NCI-H526 treated with DMSO at 0.1 percent for 48 hours (cell line): ENCODE results near the gene PHACTR3.

Source experiments
- DNase-seq: peaks from one replicate; lab custom pipeline; 2025; lab: John Stamatoyannopoulos, UW

Gene PHACTR3

GRCh38 chr20:59647271-59647670 is 42.9 kb downstream of the PHACTR3 start:
- DNase-seq, result no peak

DNA sequence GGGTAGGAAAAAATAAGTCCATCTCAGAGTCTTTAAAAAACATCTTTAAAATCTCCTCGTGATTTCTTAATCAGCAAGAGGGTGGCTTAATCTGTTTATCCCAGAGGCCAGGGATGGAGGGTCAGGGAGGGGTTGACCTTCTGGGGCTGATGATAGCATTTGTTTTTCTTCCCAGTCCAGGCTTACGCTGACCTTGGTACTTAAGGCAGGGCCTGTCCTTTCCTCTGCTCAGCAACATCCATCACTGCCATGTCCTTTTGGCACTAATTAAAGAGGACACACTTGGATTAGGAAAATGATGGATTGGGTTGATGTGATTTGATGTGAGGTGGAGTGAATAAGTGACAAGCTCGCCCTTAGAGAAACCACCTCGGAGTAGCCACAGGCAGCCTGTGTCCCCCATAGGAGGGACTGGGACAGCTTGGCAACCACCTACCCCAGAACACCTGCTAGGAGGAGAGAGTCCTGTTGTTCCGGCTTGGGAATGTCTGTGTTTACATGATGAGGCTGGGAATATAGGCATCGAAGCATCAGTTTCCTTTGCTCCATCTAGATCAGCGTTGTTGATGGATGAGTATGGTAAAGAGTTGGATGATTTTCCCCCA is 44.2 kb downstream of the PHACTR3 start:
- no peak for DNase-seq

DNA sequence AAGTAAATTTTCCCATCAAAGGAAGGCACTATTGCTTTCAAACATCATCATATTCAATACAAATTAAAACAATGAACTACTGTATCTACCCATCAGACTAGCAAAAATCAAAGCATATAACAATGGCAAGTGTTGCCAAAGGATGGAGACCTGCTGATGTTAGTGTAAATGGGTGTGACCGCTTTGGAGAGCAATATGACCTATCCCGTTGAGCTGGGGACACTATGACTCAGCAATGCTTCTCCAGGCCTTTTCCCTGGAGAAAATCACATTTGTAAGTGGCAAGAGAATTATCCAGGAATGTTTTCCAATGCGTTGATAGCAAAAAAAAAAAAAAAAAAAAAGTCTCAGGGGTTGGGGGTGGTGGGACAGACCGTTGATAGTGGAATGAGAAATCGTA is 46.1 kb downstream of the PHACTR3 start:
- no peak for DNase-seq

DNA sequence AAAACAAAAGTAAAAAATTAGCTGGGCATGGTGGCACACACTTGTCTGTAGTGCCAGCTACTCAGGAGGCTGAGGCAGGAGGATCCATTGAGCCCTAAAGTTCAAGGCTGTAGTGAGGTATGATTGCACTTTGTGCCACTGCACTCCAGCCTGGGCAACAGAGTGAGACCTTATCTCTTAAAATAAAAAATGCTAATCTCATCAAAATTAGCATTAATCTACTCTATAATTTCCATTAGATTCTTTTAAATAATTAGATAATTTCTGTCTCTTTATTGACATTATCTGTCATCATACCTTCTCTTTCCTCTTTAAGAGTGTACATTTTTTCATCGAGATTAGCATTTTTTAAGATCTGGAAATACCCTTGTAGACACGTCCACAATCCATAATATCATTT is 48.0 kb downstream of the PHACTR3 start:
- no peak for DNase-seq

DNA sequence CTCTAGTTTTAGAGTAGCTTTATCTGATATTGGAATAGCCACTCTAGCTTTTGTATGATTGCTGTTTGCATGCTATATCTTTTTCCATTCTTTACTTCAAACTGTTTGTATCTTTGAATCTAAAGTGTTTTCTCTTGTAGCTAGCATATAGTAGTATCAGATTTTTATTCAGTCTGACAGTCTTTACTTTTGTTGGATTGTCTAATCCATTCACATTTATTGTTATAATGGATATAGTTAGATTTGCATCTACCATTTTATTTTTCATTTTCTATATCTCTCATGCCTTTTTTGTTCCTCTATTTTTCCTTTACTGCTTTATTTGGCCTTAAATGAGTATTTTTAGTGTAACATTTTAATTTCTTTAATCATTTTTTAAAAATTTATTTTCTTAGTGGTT is 52.1 kb downstream of the PHACTR3 start:
- DNase-seq, result no peak

DNA sequence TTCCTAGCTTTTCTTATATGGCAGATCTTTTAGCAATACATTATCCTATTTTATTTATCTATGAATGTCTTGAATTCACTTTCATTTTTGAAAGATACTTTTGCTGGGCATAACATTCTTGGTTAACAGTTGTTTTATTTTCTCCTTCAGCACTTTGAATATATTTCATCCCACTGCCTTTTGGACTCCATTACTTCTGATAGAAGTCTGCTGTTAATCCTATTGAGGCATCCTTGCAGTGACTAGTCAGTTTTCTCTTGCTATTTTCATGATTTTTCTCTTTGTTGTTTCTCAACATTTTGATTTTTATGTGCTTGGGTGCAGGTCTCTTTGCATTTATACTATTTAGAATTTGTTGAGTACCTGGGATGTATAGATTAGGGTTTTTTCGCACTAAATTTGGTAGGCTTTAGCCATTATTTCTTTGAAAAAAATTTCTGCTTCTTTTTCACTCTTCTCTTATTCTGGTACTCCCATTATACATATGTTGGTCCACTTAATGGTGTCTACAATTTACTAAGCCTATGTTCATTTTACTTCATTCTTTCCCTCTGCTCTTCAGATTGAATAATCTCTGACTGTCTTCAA is 53.2 kb downstream of the PHACTR3 start:
- no peak for DNase-seq

DNA sequence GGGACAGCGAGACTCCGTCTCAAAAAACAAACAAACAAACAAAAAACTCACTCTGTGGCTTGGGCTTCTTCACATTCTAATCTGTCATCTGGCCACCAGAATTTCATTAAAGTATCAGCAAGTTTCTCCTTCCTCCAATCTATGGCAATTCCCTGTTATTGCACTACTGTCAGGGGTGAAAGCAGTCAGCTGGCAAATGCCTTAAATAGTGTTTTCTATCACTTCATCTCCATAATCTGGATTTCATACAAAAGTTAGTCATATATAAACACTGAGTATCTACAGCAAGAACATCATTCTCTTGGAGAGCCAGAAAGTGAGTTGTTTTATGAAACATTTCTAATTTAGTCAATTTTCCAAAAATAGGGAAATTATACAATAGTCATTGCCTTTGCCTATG is 56.1 kb downstream of the PHACTR3 start:
- no peak for DNase-seq

DNA sequence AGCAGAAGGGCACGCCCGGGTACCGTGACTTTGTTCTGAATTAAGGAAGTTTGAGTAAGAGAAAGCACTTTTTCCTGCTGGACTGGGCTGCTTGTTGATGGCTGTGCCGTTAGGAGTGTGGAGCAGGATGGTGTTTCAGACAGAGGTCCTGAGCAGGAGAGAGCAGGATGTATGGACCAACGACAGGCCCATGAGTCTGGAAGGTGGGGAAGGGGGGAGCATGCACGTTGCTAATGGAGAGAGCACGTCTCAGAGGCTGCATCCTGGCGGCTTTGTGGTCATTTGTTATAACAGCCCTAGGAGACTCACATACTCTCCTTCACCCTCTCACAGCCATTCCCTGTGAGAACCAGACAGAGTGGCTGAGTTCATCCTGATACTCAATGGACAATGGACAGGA is 56.8 kb downstream of the PHACTR3 start:
- DNase-seq, result no peak

DNA sequence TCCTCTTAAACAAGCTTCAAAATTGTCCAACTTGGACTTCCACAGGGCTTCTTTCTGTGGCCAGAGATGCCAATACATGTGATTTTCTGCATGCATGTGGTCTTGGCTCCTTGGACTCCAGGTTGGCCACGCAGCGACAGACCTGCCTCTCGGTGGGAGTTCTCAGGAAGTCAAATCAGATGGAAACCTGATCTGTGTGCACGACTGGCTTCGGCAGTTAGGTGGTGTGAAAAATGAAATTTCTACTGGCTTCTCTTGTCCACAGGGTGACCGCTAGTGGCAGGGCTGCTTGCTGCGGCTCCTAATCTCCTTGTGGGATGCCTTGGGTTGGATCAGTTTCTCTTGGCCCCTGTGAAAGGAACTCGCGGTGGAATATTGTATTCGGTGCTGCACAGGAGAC is 57.3 kb downstream of the PHACTR3 start:
- DNase-seq, result no peak

- DNase-seq, result no peak
Measured at GRCh38 chr20:59662161-59662560, 57.8 kb downstream of the PHACTR3 start.

DNA sequence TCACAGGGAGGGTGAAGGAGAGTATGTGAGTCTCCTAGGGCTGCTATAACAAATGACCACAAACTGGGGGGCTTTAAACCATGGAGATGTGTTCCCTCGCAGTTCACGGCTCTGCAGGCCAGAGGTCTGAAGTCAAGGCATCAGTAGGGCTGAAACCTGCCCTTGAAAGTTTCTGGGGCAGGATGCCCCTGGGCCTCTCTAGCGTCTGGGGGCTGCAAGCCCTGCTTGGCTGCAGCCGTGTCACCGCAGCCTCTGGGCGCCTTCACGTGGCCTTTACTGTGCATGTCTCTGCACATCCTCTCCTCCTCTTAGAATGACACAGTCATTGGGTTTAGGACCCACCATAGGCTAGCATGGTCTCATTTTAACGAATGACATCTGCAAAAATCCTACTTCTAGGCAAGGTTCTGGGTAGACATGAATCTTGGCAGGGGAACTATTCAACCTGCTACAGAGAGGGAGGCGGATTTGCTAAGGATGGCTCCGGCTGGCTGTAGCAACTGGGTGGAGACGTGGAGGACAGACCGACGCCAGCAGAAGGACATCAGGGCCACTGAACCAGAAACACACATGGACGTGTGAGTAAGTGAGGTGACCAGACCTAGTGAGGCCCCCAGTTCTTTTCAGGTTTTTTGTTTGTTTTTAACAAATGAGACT is 58.6 kb downstream of the PHACTR3 start:
- no peak for DNase-seq

GRCh38 chr20:59663513-59664060 is 59.2 kb downstream of the PHACTR3 start:
- DNase-seq, result no peak

DNA sequence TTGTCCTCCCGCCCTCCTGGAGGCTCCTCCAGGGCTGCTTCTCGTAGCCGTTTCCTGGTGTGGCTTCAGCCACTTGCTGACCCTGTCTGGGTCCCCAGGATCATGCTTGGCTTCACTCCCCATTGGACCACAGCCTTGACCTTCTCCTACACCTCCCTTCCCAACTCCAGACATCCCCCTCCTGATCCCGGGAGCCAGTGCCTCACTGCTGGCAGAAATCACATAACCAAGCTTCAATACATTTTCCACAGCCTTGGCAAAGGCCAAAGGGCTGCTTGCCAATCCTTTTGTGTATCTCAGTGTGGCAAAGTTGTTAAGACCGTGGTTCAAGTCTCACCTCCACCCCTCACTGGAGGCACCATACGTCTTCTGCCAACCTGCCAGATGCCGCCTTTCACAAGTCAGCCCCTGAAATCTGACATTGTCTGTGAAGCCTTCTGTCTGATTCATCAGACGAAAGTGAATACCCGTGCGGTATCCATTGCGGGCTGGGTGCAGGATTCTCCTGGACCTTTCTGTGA is 60.1 kb downstream of the PHACTR3 start:
- DNase-seq, result no peak

- no peak for DNase-seq
Measured at GRCh38 chr20:59665656-59666555, 61.6 kb downstream of the PHACTR3 start.

- no peak for DNase-seq
Measured at GRCh38 chr20:59666586-59666985, 62.2 kb downstream of the PHACTR3 start.

DNA sequence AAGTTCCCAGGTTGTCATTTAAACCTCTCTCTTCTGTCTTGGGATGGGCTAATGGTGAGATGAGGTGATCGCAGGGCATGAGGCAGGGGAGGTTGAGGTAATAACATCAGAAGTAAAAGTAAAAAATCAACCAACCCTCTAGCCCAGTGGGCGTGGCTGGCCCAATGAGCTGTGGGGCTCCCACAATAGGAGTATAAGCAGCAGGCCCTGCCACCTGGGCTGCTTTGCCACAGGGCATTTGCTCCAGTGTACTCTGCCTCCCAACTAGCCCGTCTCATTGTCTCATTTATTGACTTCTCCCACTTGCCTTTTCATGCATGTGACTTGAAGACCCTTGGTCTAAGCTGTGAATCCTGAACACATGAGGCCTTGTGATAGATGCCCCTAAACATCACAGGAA is 62.8 kb downstream of the PHACTR3 start:
- DNase-seq, result no peak

GRCh38 chr20:59667981-59668515 is 63.7 kb downstream of the PHACTR3 start:
- DNase-seq, result no peak

DNA sequence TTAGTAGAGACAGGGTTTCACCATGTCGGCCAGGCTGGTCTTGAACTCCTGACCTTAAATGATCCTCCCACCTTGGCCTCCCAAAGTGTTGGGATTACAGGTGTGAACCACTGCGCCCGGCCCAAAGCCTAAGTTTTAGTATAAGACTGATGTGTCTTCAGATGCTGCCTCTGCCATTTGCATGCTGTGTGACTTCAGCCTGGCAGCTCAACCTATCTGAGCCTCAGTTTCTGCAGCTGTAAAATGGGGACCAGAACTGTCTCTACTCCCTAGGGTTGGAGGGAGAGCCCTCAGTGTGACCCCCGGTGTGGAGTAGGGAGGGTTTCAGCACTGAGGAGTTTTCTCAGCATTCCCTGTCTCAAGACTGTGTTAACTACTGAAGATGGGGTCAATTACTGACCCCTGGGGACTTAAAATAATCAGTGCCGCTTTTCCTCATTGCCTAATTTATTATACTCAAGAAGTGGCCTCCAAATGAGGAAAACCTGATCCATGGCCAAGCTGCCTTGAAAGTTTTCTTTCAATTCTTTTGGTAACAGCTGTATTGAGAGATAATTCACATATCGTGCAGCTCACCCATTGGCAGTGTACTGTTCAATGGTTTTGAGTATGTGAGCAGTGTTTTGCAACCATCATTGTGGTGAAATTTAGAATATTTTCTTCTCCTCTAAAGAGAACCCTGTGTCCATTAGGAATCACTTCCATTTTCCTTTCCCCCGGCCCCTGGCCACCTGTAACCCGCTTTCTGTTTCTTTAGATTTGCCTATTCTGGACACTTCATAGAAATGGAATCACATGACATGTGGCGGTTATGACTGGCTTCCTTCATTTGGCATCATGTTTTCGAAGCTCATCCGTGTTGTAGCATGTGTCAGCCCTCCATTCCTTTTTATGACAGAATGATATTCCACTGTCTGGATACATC is 64.8 kb downstream of the PHACTR3 start:
- no peak for DNase-seq

GRCh38 chr20:59670786-59671492 is 66.6 kb downstream of the PHACTR3 start:
- DNase-seq, result no peak
